Hematopoietic multipotent progenitor cell (in vitro differentiated cells): Measurements from ENCODE around the gene OBSL1. TPM values are rescaled to one million over a fixed set of nuclear protein-coding genes. Genes with fewer than 3 reads are reported as not detected.

Experiments used
- small RNA-seq: library from RNA; depleted of rRNA; stranded (forward); fragments of <200 nt; gene quantifications from one replicate; pipeline ENCODE3, GENCODE V24; 2012
- total RNA-seq: library from RNA; depleted of rRNA; stranded (reverse); fragments of >200 nt; gene quantifications from one replicate; pipeline ENCODE4 v1.2.3, GENCODE V29; 2012

OBSL1 gene
- total RNA-seq, 1 donor, result 114 TPM

Small RNAs within 50 kb of the gene (small RNA-seq; reads per million reads assigned to genes)
- gene MIR3132 (not detected), gene RN7SKP213 (not detected)

Other genes with a start within 250 kb of the OBSL1 start
- not detected for gene RESP18, start 238.8 kb downstream of the OBSL1 start, total RNA-seq
- 118 TPM for gene DNPEP, start 183.6 kb downstream of the OBSL1 start, total RNA-seq
- not detected for gene DES, start 153.2 kb downstream of the OBSL1 start, total RNA-seq
- 0.81 TPM for gene SPEG, start 136.7 kb downstream of the OBSL1 start, total RNA-seq
- 32.0 TPM for gene GMPPA, start 72.6 kb downstream of the OBSL1 start, total RNA-seq
- gene ASIC4, start 57.1 kb downstream of the OBSL1 start, total RNA-seq, result 0.27 TPM
- gene CHPF, start 27.7 kb downstream of the OBSL1 start, total RNA-seq, result 10.2 TPM
- 0.54 TPM for gene TMEM198, start 27.5 kb downstream of the OBSL1 start, total RNA-seq
- 0.27 TPM for gene INHA, start 771 bp upstream of the OBSL1 start, total RNA-seq
- gene STK11IP, start 26.3 kb upstream of the OBSL1 start, total RNA-seq, result 30.2 TPM
- under 0.01 TPM for gene SLC4A3, start 56.1 kb upstream of the OBSL1 start, total RNA-seq